C4-2B (cell line): ENCODE results near the gene RFTN1.

ENCODE experiments used
- CTCF ChIP-seq: fragments of 450-650 bp; conservative IDR thresholded peaks from 2 replicates; pipeline ENCODE4 v1.5.1; 2017; ENCODE audit warnings: mild to moderate bottlenecking
- ZFX ChIP-seq: fragments of 450-650 bp; IDR thresholded peaks from 2 replicates; pipeline ENCODE4 v1.6.1; 2017

- TF ChIP-seq CTCF (no peak), ZFX (no peak)
Measured at GRCh38 chr3:16303037-16303575, 210.4 kb downstream of the RFTN1 start.
